ENCODE results near the gene EPHX1.
A peak's percentile ranks its signal among the peaks of the same experiment; 100 is the strongest.
"Not testable (repeated sequence)": the region's sequence is repeated elsewhere in the genome, so short reads cannot be mapped to it uniquely, and the experiment has no call there.

Gene EPHX1

DNA sequence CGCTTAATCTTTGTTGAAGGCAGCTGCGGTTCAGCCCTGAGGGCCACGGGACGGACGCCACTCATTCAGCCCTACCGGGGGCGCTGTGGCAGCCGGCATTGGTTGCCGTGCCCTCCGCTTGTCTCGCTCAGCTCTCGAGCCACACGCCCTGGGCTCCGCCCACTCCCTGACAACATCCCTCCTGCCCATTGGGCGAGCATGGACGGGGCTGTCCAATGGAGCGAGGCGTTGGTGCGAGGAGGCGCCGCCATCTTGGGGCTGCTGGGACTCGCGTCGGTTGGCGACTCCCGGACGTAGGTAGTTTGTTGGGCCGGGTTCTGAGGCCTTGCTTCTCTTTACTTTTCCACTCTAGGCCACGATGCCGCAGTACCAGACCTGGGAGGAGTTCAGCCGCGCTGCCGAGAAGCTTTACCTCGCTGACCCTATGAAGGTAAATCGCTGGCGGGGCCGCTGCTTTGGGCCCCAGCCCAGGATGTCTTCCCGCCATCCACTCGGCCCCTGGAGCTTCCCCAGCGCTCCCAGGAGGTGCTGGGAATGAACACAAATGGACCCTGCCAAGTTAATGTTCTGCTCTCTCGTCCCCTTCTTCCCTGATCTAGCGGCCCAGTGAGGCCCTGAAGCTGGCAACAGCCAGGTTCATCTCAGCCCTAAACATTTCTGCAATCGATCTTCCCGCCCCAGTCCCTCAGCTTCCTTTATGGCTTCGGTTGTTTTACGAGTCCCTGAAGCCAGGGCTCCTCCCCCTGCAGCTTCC, 32.2 kb upstream of the EPHX1 start, which contains the start of gene SRP9:
Gene SRP9 (plus strand): TSS at position 244 of the 754 bp plus-strand sequence. CDS start 115 bp downstream, at position 359.
- peak; percentile 98 for DNase-seq

GRCh38 chr1:225778337-225778669, 31.6 kb upstream of the EPHX1 start:
- DNase-seq = no peak

GRCh38 chr1:225779165-225779564, 30.8 kb upstream of the EPHX1 start:
- not testable (repeated sequence) for DNase-seq

- DNase-seq = no peak
These were observed 29.8 kb upstream of the EPHX1 start for GRCh38 chr1:225780134-225780533.

DNA sequence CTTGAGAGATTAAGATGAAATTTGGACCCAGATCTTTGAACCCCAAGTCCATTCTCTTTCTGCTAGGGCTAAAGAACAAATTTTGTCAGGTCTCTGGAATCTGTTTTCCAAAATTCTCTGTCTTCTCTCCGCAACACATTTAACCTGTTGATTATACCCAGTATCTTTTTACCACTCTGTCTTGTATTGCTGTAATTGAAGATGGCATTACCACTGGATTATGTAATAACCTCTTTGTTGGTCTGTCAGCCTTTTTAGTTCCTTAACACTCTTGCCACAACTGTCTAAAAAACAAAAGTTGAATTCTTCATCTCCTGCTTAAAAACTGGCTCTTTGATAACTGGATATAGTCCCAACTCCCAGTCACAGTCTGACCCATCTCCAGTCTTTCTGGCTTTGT, 29.3 kb upstream of the EPHX1 start:
- no peak for DNase-seq

DNA sequence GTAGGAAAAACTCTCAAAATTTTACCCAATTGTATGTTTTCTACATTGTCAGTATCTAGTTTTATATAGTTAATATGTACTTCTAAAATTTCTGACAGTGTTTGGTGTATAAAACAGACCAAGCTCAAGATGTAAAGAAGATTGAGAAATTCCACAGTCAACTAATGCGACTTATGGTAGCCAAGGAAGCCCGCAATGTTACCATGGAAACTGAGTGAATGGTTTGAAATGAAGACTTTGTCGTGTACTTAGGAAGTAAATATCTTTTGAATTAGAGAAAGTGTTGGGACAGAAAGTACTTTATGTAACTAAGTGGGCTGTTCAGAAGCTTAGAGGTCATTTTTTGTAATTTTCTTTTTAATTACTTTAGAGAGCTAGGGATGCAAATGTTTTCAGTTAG, 20.8 kb upstream of the EPHX1 start:
- not testable (repeated sequence) for DNase-seq

DNA sequence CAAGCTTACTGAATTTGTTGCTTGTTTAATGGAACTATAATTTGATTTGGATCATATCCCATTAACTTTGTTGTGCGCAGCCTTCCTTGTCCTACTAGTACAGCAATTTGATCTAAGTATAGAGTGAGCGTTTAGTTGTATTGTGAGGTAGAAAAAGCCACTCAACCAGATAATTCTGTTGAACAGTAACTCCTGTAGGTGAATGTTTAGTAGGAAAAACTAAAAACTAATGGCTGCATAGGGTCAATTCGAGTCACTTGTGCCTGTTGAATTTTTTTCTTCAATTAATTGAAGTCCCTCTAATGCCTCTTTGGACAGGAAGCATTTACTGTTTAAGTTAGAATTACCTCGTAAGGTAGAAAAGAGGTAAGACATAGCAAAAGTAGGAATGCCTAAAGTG, 15.0 kb upstream of the EPHX1 start:
- DNase-seq = no peak

DNA sequence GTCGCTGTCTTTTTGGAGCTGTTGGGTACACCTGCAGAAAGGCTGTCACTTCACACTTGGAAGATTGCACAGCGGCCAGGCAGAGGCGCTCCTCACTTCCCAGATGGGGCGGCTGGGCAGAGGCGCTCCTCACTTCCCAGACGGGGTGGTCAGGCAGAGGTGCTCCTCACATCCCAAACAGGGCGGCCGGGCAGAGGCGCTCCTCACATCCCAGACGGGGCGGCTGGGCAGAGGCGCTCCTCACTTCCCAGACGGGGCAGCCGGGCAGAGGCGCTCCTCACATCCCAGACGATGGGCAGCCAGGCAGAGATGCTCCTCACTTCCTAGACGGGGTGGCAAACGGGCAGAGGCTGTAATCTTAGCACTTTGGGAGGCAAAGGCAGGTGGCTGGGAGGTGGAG, 13.8 kb upstream of the EPHX1 start:
- not testable (repeated sequence) for DNase-seq

GRCh38 chr1:225801146-225801545, 8.8 kb upstream of the EPHX1 start:
- DNase-seq = not testable (repeated sequence)

DNA sequence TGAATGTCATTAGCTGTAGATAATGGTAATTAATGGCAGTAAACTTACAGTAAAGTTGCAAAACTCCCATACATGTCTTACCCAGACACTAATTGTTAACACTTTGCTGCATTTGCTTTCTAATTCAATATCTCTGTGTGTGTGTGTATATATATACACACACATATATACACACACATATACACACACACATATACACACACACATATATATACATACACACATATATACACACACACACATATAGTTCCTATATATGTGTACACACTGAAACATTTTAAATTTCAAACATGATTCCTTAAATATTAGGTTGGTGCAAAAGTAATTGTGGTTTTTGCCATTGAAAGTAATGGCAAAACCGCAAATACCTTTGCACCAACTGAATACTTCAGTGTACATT, 3.7 kb upstream of the EPHX1 start:
- DNase-seq = no peak

GRCh38 chr1:225806736-225807135, 3.2 kb upstream of the EPHX1 start:
- not testable (repeated sequence) for DNase-seq

GRCh38 chr1:225808136-225808535, 1.8 kb upstream of the EPHX1 start:
- no peak for DNase-seq

DNA sequence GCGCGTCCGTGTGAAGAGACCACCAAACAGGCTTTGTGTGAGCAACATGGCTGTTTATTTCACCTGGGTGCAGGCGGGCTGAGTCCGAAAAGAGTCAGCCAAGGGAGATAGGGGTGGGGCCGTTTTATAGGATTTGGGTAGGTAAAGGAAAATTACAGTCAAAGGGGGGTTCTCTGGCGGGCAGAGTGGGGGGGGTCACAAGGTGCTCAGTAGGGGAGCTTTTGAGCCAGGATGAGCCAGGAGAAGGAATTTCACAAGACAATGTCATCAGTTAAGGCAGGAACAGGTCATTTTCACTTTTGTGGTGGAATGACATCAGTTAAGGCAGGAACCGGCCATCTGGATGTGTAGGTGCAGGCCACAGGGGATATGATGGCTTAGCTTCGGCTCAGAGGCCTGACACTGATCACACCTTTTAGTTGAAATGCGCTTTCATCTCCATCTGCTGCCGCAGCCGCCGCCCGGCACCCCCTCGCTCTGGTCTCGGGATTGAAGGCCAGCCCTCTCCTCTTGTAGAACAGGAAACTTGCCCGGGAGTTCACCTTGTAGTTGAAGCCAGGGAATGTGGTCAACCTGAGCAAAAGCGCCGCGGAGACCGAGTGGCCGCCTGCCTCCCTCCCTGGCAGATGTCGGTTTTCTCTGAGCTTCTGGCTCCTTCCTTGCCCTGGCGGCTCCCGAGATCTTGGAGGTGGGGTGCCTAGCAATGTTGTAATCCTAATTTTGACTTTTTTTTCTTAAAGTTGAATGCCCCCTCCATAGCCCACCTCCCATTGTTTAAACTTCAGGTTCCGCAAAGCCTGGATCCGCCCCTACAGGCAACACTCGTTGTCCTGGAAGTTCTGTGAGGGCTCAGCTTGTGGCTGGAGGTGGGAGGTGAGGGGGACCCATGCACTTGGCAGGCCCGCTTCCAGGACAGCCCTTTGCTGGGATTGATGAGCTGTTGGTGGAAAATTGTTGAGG, 935 bp downstream of the EPHX1 start:
- not testable (repeated sequence) for DNase-seq

- peak; percentile 60 for DNase-seq
These were observed 1.9 kb downstream of the EPHX1 start for GRCh38 chr1:225811622-225812487.

DNA sequence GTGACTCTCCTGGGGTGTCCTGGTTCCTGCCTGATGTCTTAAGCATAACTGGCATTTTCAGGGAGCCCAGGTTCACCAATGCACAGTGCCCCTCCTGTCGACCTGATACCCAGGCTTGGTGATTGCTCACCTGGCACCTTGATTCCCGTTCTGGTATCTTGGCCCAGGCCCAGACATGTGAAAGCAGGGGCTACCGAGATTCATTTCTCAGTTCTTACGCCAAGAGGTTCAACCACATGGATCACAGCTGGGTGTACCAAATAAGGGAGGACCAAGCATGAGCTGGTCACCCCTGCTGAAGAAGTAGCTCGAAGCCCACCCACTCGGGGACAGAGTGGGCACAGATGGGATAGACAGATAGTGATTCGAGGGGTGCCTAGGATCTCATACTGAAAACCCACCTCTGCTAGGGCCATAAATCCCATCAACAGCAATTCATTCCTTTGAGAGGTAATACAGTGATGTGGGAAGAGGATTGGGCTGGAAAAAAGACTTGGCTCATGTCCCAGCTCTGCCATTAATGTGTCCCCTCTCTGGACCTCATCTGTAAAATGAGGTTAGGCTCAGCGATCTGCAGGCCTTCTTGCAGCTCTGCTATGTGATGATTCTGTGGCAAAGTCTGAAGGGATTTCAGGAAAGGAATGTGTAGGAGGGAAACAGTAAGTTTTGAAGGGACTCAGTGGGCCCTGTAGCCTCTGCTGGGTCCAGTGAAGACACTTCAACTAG, 2.7 kb downstream of the EPHX1 start:
- no peak for DNase-seq

DNA sequence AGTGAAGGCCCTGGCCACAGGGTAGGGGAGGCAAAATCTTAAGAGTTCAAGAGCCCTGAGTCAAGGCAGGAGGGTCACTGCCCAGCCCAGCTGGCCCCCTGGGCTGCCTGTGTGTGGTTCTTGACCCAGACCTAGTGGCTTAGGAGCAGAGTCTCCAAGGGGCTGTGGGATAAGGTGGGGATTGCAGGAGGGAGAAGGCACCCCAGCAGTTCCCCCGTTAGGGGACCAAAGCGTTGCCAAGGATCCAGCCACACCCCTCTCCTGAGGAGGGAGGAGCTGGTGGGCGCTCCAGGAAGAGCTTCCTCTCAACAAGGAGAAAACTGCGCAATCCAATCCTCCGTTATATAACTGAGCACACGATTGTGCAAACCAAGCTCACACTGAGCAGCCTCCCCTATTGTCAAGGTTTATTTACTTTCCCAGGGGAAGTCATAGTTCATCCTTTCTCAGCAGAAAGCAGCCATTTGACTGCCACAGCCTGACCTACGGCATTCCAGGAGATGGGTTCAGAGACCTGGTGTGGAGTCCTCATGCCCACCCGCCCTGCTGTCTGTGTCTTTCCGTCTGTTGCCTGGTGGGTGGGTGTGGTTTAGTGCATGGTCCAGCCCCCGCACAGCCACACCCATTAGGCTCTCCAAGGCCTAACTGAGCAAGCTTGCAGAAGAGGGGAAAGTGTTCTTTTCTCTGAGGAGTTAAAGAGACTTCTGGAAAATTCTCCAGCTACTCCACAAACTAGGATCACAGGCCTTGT, 3.5 kb downstream of the EPHX1 start:
- DNase-seq = no peak

GRCh38 chr1:225814381-225814780, 4.5 kb downstream of the EPHX1 start:
- DNase-seq = no peak

- DNase-seq = not testable (repeated sequence)
These were observed 5.2 kb downstream of the EPHX1 start for GRCh38 chr1:225815090-225815489.

- no peak for DNase-seq
These were observed 5.7 kb downstream of the EPHX1 start for GRCh38 chr1:225815526-225816178.

- DNase-seq = no peak
These were observed 7.0 kb downstream of the EPHX1 start for GRCh38 chr1:225816643-225817538.

Data from NCI-H1694 (cell line).